ENCODE results near the gene IGF2R.
"Not testable (repeated sequence)": the region's sequence is repeated elsewhere in the genome, so short reads cannot be mapped to it uniquely, and the experiment has no call there.

The IGF2R gene

DNA sequence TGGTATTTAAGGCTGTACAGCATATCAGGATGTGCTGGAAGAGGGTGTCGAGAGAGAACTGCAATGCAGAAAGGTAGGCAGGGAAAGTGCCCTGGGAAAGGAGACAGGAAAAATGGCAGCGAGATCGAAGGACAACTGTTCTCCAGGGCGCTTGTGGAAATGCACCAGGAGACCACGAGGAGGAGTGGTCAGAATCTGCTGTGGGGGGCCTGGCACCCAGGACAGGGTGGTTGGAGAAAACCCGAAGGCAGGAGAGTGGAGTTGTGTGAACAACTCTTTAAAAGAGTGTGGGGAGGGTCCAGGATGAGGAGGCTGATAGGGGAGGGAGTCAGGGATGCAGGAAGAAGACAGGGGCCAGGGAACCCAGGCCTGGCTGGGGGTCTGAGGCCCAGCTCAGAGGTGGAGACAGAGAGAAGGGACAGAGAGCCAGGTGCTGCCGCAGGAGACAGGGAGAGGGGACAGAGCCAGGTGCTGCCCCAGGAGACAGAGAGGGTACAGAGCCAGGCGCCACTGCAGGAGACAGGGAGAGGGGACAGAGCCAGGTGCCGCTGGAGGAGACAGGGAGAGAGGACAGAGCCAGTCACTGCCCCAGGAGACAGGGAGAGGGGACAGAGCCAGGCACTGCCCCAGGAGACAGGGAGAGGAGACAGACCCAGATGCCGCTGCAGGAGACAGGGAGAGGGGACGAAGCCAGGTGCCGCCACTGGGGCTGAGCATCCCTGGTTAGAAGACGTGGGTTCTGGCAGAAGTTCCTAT, 162.0 kb downstream of the IGF2R start:
- DNase-seq = no peak

DNA sequence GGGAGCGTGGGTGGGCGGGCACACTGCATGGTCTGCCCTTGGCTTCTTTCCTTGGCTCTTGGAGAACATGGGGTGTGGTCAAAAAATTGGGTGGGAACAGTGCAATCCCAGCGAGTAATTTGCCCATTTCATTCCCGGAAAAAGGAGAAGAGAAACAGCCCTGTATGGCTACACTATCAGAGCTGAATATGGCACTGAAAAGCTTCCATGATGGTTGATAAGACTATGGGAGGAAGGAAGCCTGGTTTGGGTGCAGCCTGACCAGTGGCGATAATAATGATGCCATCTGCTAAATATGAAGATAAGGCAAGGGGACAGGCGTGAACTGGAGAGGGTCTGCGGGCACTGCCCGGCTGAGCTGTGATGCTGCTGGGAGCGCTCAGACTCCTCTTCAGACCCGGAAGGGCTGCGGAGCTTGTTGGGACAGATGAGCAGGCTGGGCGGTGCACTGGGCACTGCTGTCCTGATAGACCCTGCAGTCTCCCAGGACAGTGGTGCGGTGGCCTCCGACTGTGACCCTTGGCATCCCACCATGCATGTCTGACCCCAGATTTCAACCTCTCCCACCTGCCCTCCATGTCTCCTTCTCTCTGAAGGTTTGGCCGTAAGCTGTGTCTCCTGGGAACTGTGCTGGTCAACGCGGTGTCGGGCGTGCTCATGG, 162.9 kb downstream of the IGF2R start:
- no peak for DNase-seq

DNA sequence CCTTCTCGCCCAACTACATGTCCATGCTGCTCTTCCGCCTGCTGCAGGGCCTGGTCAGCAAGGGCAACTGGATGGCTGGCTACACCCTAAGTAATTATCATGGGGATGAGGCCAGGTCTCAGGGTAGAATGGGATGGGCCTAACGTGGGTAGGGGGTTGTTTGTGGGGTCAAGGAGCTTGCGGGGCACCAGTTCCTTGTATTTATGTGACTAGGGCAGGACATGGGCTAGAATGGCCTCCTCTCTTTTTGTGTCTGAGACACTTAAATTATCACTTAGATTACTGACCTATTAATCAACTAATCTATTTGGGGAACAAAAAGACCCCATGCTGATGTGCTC, 163.4 kb downstream of the IGF2R start:
- DNase-seq = no peak

DNA sequence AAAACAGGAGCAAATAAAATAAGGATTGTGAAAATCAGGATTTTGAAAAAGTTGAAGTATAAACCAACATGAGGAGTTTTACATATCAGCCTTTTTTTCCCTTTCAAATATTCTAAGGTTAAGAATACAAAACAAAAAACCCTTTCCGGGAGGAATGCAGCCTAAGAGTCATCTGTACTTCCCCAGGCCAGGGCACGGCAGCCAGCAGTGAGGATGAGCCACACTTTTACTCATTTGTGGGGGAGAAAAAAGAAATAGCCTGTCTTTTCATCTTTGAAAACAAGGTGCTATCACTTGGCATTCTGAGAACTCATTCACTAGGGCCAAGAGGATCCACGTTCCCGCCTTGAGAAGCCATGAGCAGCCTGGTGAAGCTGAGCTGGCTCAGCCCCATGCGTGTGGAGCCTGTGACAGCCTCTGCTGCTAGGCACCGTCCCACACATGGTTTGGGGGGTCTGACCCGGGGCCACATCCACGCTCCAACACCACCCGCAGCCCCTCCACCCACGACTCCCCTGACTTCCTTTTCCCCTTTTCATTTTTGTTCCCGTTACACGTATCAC, 164.0 kb downstream of the IGF2R start:
- no peak for DNase-seq

DNA sequence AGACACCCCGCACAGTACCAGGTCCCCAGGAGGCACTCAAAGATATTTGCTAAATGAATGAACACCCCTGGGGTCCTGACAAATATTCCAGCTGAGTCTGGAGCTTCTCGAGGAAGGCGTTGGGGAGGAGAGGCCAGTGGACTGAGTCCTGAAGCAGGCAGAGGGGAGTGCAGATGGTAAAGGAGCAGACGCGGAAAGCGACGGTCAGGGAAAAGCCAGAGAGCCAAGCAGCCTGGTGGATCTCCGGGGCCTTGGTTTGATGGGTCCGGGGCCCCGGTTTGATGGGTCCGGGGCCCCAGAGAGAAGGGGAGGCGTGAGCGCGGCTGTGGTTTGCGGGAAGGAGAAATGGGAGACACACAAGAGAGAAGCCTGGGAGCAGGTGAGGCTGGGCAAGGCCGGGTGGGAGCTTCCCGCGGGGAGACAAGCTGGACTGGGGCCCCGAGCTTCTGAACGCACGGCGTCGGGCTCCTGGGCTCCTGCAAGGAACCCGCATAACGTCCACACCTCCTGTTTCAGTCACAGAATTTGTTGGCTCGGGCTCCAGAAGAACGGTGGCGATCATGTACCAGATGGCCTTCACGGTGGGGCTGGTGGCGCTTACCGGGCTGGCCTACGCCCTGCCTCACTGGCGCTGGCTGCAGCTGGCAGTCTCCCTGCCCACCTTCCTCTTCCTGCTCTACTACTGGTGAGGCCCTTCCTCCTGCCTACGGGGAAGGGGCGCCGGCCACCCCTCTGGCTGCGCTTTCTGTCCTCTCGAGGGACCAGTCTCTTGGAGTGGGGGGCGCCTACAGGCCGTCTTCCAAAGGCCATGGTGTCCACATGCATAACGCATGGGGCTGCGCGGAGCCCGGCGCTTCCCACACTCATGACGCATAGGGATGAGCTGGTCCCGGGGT, 164.8 kb downstream of the IGF2R start:
- no peak for DNase-seq

DNA sequence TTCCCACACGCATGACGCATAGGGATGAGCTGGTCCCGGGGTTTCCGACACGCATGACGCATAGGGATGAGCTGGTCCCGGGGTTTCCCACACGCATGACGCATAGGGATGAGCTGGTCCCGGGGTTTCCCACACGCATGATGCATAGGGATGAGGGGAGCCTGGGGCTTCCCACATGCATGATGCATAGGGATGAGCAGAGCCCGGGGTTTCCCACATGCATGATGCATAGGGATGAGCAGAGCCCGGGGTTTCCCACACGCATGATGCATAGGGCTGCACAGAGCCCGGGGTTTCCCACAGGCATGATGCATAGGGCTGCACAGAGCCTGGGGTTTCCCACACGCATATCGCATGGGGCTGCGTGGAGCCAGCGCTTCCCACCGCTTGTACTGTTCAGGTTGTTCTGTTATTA, 165.5 kb downstream of the IGF2R start:
- DNase-seq = not testable (repeated sequence)

DNA sequence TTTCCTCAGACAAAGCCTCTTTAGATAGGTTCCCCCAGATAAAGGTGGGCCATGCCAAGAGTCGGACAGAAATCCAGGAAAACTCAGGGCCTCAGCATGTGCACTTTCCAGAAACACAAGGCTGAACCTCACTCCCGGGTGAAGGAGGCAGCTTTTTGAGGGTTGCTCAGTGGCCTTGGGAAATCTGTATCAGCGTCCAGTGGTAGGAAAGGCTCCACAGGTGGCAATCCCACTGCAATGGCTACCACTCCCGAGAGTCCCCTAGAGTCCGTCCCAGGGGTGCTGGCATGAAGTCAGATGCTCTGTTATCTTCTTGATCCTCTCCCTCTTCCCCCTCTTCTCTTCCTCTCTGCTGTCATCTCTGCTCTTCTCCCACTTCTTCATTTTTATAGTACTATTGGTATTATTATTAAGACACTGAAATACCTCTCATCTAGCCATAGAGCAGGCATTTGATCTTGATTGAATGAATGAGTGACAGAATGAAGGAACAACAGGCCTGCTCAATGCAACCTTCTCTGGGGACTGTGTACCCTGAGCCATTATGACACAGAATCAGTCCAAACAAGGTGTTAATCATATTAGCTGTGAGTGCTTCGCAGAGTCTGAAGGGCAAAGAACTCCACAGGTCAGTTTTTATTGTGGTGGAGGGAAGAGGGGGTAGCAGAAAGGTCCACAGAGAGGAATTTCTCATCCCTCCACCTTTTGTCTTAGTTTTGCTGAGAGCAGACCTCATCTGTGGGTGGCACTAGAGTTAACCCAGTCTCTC, 166.1 kb downstream of the IGF2R start:
- DNase-seq = no peak

DNA sequence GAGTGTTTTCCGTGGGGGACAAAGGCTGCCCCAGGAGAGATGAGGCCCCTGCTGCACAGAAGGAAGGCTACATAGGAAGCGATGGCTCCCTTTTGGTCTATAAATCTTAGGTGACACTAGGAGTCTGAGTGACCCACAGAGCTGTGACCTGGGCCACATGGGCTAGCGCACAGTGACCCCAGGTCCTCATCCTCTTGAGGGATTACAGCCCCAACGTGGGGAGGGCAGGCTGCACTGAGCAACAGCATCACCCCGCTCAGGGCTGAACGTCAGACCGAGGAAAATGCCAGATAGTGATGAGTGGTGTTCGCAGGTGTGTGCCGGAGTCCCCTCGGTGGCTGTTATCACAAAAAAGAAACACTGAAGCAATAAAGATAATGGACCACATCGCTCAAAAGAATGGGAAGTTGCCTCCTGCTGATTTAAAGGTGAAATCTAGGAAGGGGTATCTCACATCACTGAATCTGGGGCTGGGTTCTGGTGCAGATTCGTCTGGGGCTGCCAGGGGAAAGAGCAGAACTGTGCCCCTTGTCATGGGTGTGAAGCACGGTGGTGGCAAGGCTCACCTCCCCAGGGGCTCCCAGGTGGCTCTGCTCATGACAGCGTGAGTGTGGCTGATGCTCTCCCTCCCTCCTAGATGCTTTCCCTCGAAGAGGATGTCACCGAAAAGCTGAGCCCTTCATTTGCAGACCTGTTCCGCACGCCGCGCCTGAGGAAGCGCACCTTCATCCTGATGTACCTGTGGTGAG, 167.2 kb downstream of the IGF2R start:
- no peak for DNase-seq

DNA sequence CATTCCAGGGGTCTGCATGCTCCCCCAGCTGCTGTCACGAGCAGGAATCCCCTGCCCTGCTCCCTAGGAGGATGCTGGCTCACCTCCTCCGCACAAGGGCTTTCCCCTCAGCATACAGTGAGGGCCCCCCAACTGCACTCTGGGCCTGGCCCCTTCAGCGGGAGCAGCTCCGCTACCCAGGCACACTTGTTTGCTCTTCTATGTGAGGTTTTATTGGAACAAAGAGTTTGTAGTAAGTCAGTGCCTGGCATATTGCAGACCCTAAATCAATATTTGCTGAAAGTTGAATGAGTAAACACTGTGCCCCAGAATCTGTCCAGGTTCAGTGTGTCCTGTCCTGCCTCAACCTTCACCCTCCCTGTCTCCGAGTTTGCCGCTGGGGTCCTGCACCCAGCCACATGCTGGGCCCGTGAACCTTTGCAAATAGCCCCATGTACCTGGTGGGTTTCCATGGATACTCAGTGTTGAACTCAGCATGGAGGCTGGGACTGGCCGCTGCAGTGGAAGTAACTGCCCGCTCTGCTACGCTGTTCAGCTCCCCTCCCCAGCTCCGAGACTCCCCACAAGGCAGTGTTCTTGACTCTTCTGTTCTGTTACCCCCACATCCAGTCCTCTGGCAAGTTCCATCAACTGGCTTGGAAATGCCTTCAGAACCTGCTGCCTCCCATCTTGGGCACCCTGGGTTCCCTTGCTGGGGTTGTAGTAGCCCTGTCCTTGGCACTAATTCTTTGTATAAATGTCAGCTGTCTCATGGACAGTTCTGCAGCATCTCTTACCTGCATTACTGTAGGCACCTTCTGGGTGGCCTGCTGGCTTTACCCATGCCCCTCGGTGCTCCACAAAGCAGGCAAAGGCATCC, 168.5 kb downstream of the IGF2R start:
- DNase-seq = no peak

DNA sequence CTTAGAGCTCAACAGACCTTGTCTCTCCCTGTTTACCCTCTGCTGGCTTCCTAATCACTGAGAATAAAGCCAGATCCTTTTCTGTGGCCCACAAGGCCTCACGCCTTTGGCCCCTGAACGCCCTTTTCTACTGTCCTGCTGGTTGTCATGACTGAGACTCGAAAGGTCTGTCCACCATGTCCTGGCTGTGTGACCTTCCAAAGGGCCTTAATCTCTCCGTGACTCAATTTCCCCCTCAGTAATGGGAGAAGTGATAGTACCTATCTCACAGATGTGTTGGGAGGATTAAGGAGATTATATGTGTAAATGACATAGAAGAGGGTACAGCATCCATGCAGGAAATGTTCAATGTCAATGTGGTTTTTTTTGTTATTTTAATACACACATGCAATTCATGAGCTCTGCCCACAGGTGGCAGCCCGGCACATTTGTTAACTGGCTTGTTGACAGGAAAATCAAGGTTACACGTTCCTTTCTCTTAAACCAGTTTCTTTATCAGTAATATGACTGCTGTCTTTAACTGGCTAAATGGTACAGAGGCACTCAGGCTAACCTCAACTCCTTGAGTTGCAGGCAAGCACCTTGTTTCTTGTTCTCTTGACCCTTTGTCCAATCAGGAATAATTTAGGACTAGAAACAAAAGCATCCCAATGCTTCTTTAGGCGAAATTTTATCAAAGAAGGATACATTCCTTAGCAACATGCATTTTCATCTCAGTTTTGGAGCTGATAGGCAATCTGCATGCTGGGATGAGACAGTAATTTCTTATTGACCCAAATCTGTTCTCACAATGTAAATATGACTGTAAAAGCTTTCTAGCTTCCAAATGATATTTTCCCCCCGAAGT, 169.3 kb downstream of the IGF2R start:
- DNase-seq = peak; percentile 62

DNA sequence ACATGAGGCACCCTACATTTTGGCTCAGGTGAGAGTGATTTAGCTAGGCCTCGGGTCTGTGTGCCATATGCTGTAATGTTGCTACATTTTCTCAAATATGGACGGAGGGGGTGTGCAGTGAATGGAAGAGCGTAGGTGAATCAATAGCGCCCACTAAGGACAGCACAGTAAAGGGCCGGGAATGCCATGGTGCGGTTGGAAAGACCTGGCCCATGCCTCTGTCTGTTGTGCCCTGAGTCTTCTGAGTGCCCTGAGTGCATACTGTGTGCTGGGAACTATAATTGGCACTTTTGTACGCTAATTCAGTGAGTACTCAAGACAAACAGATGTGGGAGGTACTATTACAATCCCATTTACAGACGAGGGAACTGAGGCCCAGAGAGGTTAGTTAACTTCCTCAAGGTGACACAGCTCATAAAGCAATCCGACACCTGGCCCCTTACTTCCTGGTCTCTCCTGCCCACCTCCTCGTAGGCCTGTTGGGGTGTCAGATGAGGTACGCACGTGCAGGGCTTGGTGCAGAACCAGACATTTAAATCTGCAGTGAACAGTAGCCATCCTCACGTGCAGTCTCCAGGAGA, 170.0 kb downstream of the IGF2R start:
- DNase-seq = no peak

DNA sequence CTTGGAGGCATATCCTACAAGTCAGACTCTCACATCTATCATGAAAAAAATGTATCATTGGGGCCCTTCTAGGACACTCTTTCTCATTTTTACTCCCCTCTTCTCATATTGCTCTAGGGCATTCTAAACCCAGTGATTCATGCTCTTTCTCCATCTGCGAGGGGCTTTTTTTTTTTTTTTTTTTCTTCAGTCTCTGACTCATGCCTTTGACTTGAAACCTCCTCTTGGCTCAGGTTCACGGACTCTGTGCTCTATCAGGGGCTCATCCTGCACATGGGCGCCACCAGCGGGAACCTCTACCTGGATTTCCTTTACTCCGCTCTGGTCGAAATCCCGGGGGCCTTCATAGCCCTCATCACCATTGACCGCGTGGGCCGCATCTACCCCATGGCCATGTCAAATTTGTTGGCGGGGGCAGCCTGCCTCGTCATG, 170.6 kb downstream of the IGF2R start:
- DNase-seq = no peak

DNA sequence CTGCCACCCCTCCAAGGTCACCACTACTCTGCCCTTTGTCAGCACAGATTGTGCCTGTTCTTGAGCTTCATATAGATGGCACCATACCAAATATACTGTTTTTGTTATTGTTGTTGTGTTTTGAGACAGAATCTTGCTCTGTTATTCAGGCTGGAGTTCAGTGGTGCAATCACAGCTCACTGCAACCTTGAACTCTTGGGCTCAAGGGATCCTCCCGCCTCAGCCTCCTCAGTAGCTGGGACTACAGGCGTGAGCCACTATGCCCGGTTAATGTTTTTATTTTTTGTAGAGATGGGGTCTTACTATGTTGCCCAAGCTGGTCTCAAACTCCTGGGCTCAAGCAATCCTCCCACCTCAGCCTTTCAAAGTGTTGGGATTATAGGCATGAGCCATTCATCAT, 171.6 kb downstream of the IGF2R start:
- DNase-seq = not testable (repeated sequence)

DNA sequence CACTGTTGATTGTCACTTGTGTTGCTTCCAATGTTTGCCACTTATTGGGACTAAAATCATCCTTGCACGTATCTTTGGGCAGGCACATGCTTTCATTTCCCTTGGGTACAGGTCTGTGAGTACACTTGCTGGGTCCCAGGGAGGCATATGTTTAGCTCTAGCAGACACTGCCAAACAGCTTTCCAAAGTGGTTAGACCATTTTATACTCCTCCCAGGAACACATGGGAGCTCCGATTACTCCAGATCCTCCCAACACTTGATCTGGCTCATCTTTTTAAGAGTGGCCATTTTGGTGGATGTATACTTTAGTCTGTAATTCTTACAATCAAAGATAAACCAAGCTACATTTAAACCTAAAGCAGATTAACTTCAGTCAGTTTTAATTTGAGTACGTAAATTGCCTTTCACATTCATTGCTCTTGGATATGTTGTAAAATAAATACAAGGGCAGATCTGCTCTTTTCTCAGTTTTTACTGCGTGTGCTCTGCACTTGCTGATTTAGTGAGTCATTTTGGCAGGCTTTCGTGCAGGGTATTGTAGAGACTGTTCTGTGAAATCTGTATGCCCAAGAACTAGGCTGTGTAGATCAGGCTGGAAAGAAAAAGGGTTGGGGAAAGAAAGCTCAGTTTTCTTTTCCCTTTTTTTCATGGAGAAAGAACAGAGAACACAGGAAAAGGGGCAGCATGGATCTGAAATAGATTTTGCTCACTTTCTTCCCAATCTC, 172.3 kb downstream of the IGF2R start:
- no peak for DNase-seq

DNA sequence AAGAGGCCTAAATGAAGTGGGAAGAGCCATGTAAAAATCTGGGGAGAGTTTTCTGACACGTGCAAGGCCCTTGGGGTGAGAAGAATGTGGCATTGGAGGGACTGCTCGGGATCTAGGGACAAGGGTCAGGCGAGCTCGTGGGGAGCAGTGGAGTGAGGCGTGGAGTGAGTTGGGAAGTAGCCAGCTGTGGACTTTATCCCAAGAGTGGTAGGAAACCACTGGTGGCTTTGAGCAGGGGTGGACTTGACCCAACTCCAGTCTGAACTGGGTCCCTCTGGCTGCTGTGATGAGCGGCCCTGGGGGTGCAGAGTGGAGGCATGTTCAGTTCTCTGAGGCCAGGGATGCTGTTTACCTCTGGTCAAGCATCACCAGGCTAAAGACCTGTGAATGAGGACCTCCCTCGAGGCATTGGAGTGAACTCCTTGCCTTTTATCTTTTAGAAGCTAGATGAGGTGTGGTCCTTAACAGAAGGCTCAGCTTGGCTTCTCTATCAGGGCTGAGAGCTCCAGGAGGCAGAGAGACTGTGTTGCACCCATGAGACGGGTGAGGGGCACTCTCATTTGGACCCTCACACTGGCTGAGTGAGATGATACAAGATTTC, 173.3 kb downstream of the IGF2R start:
- DNase-seq = no peak

DNA sequence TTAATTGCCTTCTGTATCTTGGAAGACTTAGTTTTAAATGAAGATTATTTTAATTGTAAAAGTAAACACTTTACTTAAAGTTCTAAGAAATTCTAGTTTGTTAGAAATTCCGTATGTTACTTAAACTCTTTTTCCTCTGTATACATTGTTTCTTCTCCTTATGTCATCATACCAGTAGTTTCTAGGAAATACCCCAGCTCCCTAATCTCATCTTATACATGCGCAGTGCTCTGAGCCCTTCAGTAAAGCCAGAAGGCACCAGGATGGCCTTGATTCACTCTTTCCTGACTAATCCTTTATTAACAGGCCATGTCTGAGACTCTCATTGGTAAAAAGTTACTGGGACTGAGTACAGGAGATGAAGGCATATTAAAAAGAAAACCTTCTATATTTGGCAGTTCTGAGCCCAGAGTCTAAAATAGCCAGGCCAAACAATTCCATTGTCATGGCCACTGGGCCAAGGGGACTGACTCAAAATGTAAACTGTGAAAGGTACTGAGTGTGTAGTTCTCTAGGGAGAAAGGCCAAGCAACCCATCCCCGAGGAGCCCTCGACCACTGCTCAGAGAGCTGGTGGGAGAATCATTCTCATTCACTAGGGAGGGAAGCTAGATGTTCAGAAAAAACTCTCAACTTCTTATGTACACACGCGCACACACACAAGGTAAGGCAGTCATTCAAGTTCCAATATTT, 177.7 kb downstream of the IGF2R start:
- no peak for DNase-seq

DNA sequence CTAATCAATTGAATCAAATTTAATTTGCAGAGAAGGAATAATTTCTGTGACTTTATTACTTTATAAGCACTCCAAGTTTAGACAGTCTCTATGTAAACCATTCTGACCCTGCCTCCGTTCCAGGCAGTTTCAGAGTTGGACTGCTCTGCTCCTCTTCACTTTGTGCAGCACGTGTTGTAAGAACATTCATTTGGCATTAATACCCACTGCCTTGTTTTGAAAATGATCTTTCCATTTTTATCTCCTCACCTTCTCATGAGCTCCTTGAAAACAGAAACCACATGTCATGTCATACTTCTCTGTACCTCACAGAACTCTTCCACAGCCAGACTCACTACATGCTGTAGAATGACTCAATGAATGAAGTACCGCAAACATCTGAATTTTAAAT, 178.3 kb downstream of the IGF2R start:
- DNase-seq = no peak

DNA sequence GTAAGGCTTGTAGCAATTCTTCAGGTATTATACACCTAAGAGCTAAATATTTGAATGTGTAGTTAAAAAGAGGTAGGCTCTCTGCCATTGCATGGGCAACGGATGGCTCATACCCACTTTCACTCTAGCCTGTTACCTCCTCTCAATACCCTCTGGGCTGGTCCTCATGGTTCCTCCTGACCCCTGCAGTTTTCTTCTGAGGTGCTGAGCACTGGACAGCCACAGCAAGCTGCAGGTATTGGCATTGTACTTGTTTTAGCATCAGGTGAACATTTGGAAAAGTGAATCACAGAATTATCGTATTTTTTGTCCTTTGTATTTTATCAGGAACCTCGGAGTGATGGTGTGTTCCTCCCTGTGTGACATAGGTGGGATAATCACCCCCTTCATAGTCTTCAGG, 185.6 kb downstream of the IGF2R start:
- DNase-seq = no peak
